WTC11 (cell line): ENCODE data around the gene DR1.

Experiments
- ATF1 ChIP-seq: sonication (generic); formaldehyde crosslinking; IDR thresholded peaks from 2 replicates; pipeline ENCODE4 v1.8.1; 2023; ENCODE audit warnings: mild to moderate bottlenecking, moderate library complexity, missing genetic modification reagents
- CBFB ChIP-seq: sonication (generic); formaldehyde crosslinking; IDR thresholded peaks from 2 replicates; pipeline ENCODE4 v1.8.1; 2022; ENCODE audit warnings: mild to moderate bottlenecking, low read depth, missing genetic modification reagents
- CREB1 ChIP-seq: sonication (generic); formaldehyde crosslinking; IDR thresholded peaks from 2 replicates; pipeline ENCODE4 v1.8.0; 2023; ENCODE audit warnings: mild to moderate bottlenecking, missing genetic modification reagents
- CTCF ChIP-seq: fragments of 200-600 bp; IDR thresholded peaks from 2 replicates; pipeline ENCODE4 v1.8.0; 2022; ENCODE audit warnings: antibody characterized with exemption
- GTF2I ChIP-seq: fragments of 250-450 bp; sonication (Bioruptor Pico); conservative IDR thresholded peaks from 2 replicates; pipeline ENCODE4 v1.4.0; 2021; ENCODE audit warnings: mild to moderate bottlenecking
- JUN ChIP-seq: sonication (generic); formaldehyde crosslinking; IDR thresholded peaks from 2 replicates; pipeline ENCODE4 v1.8.0; 2023; ENCODE audit warnings: mild to moderate bottlenecking, missing genetic modification reagents
- NFYB ChIP-seq: sonication (generic); formaldehyde crosslinking; conservative IDR thresholded peaks from 2 replicates; pipeline ENCODE4 v1.8.0; 2022; ENCODE audit warnings: low read depth, missing genetic modification reagents
- USF1 ChIP-seq: sonication (generic); formaldehyde crosslinking; IDR thresholded peaks from 2 replicates; pipeline ENCODE4 v1.8.0; 2022; ENCODE audit warnings: mild to moderate bottlenecking, missing genetic modification reagents
- ZBTB43 ChIP-seq: sonication (generic); formaldehyde crosslinking; IDR thresholded peaks from 2 replicates; pipeline ENCODE4 v1.8.1; 2023; ENCODE audit warnings: mild to moderate bottlenecking, missing genetic modification reagents
- ZNF138 ChIP-seq: sonication (generic); formaldehyde crosslinking; conservative IDR thresholded peaks from 2 replicates; pipeline ENCODE4 v1.8.1; 2022; ENCODE audit warnings: mild to moderate bottlenecking, moderate library complexity, missing genetic modification reagents
- ZNF263 ChIP-seq: sonication (generic); formaldehyde crosslinking; IDR thresholded peaks from 2 replicates; pipeline ENCODE4 v1.8.1; 2022; ENCODE audit warnings: low read depth, mild to moderate bottlenecking, moderate library complexity, missing genetic modification reagents
- ZNF281 ChIP-seq: sonication (generic); formaldehyde crosslinking; IDR thresholded peaks from 2 replicates; pipeline ENCODE4 v1.8.0; 2023; ENCODE audit warnings: mild to moderate bottlenecking, missing genetic modification reagents
- TF ChIP-seq, protein P1 (sequence below): sonication (generic); formaldehyde crosslinking; IDR thresholded peaks from 2 replicates; pipeline ENCODE4 v1.8.1; 2022; ENCODE audit warnings: low read depth, mild to moderate bottlenecking, moderate library complexity, missing genetic modification reagents, borderline replicate concordance

GRCh38 chr1:93304716-93305138 lies 41.0 kb upstream of the DR1 start:
- TF ChIP-seq NFYB (CRISPR knock-in tag) (no peak), JUN (CRISPR knock-in tag) (no peak), CBFB (no peak), CTCF (peak; percentile 86), GTF2I (CRISPR knock-in tag) (no peak), USF1 (no peak), ZNF281 (CRISPR knock-in tag) (no peak), CREB1 (CRISPR knock-in tag) (no peak), ZNF138 (CRISPR knock-in tag) (no peak), ZNF263 (CRISPR knock-in tag) (no peak), ZBTB43 (CRISPR knock-in tag) (no peak), ATF1 (CRISPR knock-in tag) (no peak)
- TF ChIP-seq, protein P1, sequence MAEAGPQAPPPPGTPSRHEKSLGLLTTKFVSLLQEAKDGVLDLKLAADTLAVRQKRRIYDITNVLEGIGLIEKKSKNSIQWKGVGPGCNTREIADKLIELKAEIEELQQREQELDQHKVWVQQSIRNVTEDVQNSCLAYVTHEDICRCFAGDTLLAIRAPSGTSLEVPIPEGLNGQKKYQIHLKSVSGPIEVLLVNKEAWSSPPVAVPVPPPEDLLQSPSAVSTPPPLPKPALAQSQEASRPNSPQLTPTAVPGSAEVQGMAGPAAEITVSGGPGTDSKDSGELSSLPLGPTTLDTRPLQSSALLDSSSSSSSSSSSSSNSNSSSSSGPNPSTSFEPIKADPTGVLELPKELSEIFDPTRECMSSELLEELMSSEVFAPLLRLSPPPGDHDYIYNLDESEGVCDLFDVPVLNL (CRISPR knock-in tag) = no peak
